H1 (cell line): ENCODE measurements around the gene MYO16. TPM values are rescaled to one million over a fixed set of nuclear protein-coding genes. Genes with fewer than 3 reads are reported as not detected.

Experiments
- CTCF ChIA-PET: fragments of 300-600 bp; sonication (Branson Sonifier 250); formaldehyde crosslinking; loops from one replicate; lab custom pipeline; 2021; ENCODE audit not compliant: partially characterized antibody; lab: Charles Lee
- POLR2A ChIA-PET: fragments of 300-600 bp; sonication (Branson Sonifier 250); formaldehyde crosslinking; loops from one replicate; lab custom pipeline; 2021; ENCODE audit warnings: inconsistent platforms; ENCODE audit not compliant: partially characterized antibody; lab: Charles Lee
- DNase-seq, 2 experiments: peaks; one replicate each; pipeline versions ENCODE4 v3.0.0 to v3.0.0-alpha.2; 2010 to 2022; ENCODE audit warnings: low spot score in 2 of 2, low read depth in 1 of 2, mixed read lengths in 1 of 2
- FAIRE-seq: peaks from 2 replicates; lab custom pipeline; 2011; peaks lifted over from hg19 to GRCh38; lab: Jason Lieb, UNC
- H2AFZ ChIP-seq: 2 replicates; pipeline ENCODE4 v1.8.1; 2012; ENCODE audit warnings: low read length, inconsistent platforms
- H2AK5ac ChIP-seq: 2 replicates; pipeline ENCODE4 v1.6.1; 2013; ENCODE audit warnings: low read depth, low read length
- H2BK120ac ChIP-seq: replicated peaks from 2 replicates; pipeline ENCODE3; 2013; ENCODE audit warnings: low read depth, low read length, inconsistent platforms
- H2BK12ac ChIP-seq: 2 replicates; pipeline ENCODE4 v1.6.1; 2013; ENCODE audit warnings: low read depth, low read length
- H2BK15ac ChIP-seq: 2 replicates; pipeline ENCODE4 v1.6.1; 2013; ENCODE audit warnings: low read length
- H2BK20ac ChIP-seq: 2 replicates; pipeline ENCODE4 v1.6.1; 2013; ENCODE audit warnings: low read length
- H2BK5ac ChIP-seq: 2 replicates; pipeline ENCODE4 v1.6.1; 2013; ENCODE audit warnings: low read depth, low read length
- H3K14ac ChIP-seq: 2 replicates; pipeline ENCODE4 v1.6.1; 2013; ENCODE audit warnings: inconsistent platforms; ENCODE audit not compliant: insufficient read length
- H3K18ac ChIP-seq: 2 replicates; pipeline ENCODE4 v1.6.1; 2013; ENCODE audit warnings: low read length; ENCODE audit errors: extremely low read depth
- H3K23ac ChIP-seq: 2 replicates; pipeline ENCODE4 v1.6.1; 2013; ENCODE audit warnings: inconsistent platforms; ENCODE audit not compliant: insufficient read length
- H3K23me2 ChIP-seq: 2 replicates; pipeline ENCODE4 v1.6.1; 2013; ENCODE audit warnings: low read depth, low read length
- H3K27ac ChIP-seq: 2 replicates; pipeline ENCODE4 v1.6.1; 2011; ENCODE audit warnings: low read depth, low read length, inconsistent platforms
- H3K27me3 ChIP-seq, 4 experiments: replicated peaks in 1 of 4; 1 replicate in 1 of 4; 2 replicates in 3 of 4; pipeline versions ENCODE4 v1.6.1 to v1.8.1; 2011 to 2013; ENCODE audit warnings: low read length in 3 of 4, mild to moderate bottlenecking in 3 of 4, inconsistent platforms in 2 of 4, mixed read lengths in 2 of 4, moderate library complexity in 1 of 4; ENCODE audit not compliant: control insufficient read depth in 3 of 4, insufficient read depth in 3 of 4; ENCODE audit errors: extremely low read depth in 1 of 4
- H3K36me3 ChIP-seq, 4 experiments: 2 replicates each; pipeline versions ENCODE4 v1.6.1 to v1.8.1; 2011 to 2013; ENCODE audit warnings: mild to moderate bottlenecking in 4 of 4, low read length in 3 of 4, moderate library complexity in 2 of 4, control low read depth in 1 of 4, inconsistent platforms in 1 of 4; ENCODE audit not compliant: insufficient read depth in 4 of 4, control insufficient read depth in 2 of 4
- H3K4ac ChIP-seq: replicated peaks from 2 replicates; pipeline ENCODE3; 2013; ENCODE audit warnings: low read length, low read depth, mixed read lengths, inconsistent platforms; ENCODE audit not compliant: insufficient read length
- H3K4me1 ChIP-seq, 4 experiments: replicated peaks in 1 of 4; 1 replicate in 1 of 4; 2 replicates in 3 of 4; pipeline versions ENCODE4 v1.6.1 to v1.8.1; 2011 to 2013; ENCODE audit warnings: low read length in 3 of 4, inconsistent platforms in 2 of 4, mixed read lengths in 1 of 4; ENCODE audit not compliant: insufficient read depth in 4 of 4, control insufficient read depth in 3 of 4
- H3K4me2 ChIP-seq, 2 experiments: 2 replicates each; pipeline versions ENCODE4 v1.6.1 to v1.8.1; 2011 to 2013; ENCODE audit warnings: low read depth in 2 of 2, low read length in 2 of 2, control low read depth in 1 of 2, inconsistent platforms in 1 of 2, mild to moderate bottlenecking in 1 of 2; ENCODE audit not compliant: insufficient read depth in 1 of 2
- H3K4me3 ChIP-seq, 4 experiments: fragments of 200-600, 300-600 bp in 1 of 4; sonication (generic), shearing (Covaris generic), sonication (Bioruptor Twin) in 1 of 4; 2 replicates each; pipeline versions ENCODE4 v1.5.1 to v1.8.1; 2011 to 2016; ENCODE audit warnings: low read length in 4 of 4, low read depth in 3 of 4, control low read depth in 2 of 4, inconsistent platforms in 2 of 4, mild to moderate bottlenecking in 2 of 4, mixed read lengths in 1 of 4, moderate library complexity in 1 of 4; ENCODE audit not compliant: insufficient read depth in 2 of 4; ENCODE audit errors: extremely low read depth in 1 of 4
- H3K56ac ChIP-seq: replicated peaks from 2 replicates; pipeline ENCODE3; 2013; ENCODE audit warnings: low read depth, mild to moderate bottlenecking, mixed read lengths, low read length, inconsistent platforms; ENCODE audit not compliant: insufficient read length
- H3K79me1 ChIP-seq: 2 replicates; pipeline ENCODE4 v1.6.1; 2013; ENCODE audit warnings: low read depth, low read length, control low read depth
- H3K79me2 ChIP-seq, 2 experiments: 2 replicates each; pipeline versions ENCODE4 v1.6.1 to v1.8.1; 2012 to 2013; ENCODE audit warnings: low read length in 2 of 2, mild to moderate bottlenecking in 2 of 2, inconsistent platforms in 1 of 2; ENCODE audit not compliant: insufficient read depth in 2 of 2, control insufficient read depth in 1 of 2
- H3K9ac ChIP-seq, 4 experiments: replicated peaks in 1 of 4; 1 replicate in 1 of 4; 2 replicates in 3 of 4; pipeline versions ENCODE4 v1.6.1 to v1.8.1; 2011 to 2013; ENCODE audit warnings: low read depth in 3 of 4, low read length in 3 of 4, control low read depth in 2 of 4, mild to moderate bottlenecking in 2 of 4, moderate library complexity in 2 of 4, inconsistent platforms in 1 of 4; ENCODE audit errors: extremely low read depth in 1 of 4
- H3K9me3 ChIP-seq, 2 experiments: 2 replicates each; pipeline versions ENCODE4 v1.6.1 to v1.8.1; 2012 to 2013; ENCODE audit warnings: mild to moderate bottlenecking in 2 of 2, moderate library complexity in 2 of 2, control low read depth in 1 of 2, inconsistent platforms in 1 of 2, low read depth in 1 of 2, low read length in 1 of 2, mixed read lengths in 1 of 2; ENCODE audit not compliant: insufficient read depth in 2 of 2
- H4K20me1 ChIP-seq, 2 experiments: replicated peaks in 1 of 2; 2 replicates each; pipeline versions ENCODE3 to v1.8.1; 2011 to 2013; ENCODE audit warnings: inconsistent platforms in 2 of 2, low read length in 2 of 2, mild to moderate bottlenecking in 1 of 2; ENCODE audit not compliant: insufficient read depth in 2 of 2, control insufficient read depth in 1 of 2
- H4K5ac ChIP-seq: 2 replicates; pipeline ENCODE4 v1.6.1; 2013; ENCODE audit warnings: low read length, low read depth, mixed read lengths, inconsistent platforms; ENCODE audit not compliant: insufficient read length
- H4K8ac ChIP-seq: 2 replicates; pipeline ENCODE4 v1.8.0; 2013; ENCODE audit warnings: mild to moderate bottlenecking, moderate library complexity, low read length, inconsistent platforms; ENCODE audit not compliant: insufficient read depth; ENCODE audit errors: extremely low read depth
- H4K91ac ChIP-seq: replicated peaks from 2 replicates; pipeline ENCODE3; 2013; ENCODE audit warnings: low read length, mixed read lengths, inconsistent platforms; ENCODE audit not compliant: insufficient read length
- ASH2L ChIP-seq: fragments of 200-600, 300-600 bp; sonication (generic); IDR thresholded peaks from one replicate; pipeline ENCODE4 v1.7.1; 2017; ENCODE audit warnings: low read length
- ATF2 ChIP-seq: IDR thresholded peaks from 2 replicates; pipeline ENCODE4 v1.6.1; 2012; ENCODE audit warnings: low read length, inconsistent platforms
- CTCF ChIP-seq, 3 experiments: IDR thresholded peaks; 1 replicate in 2 of 3; 2 replicates in 1 of 3; pipeline versions ENCODE4 v1.5.1 to v1.6.1; 2011; ENCODE audit warnings: low read length in 3 of 3, mild to moderate bottlenecking in 3 of 3, inconsistent platforms in 2 of 3, low read depth in 1 of 3, moderate library complexity in 1 of 3; ENCODE audit not compliant: insufficient read depth in 1 of 3; ENCODE audit errors: control extremely low read depth in 1 of 3
- HDAC2 ChIP-seq, 2 experiments: fragments of 300-600 bp in 1 of 2; sonication (generic) in 1 of 2; IDR thresholded peaks; 2 replicates each; pipeline ENCODE4 v1.6.1; 2011 to 2012; ENCODE audit warnings: low read depth in 2 of 2, low read length in 2 of 2, mild to moderate bottlenecking in 2 of 2, moderate library complexity in 2 of 2, borderline replicate concordance in 1 of 2, inconsistent platforms in 1 of 2
- JUND ChIP-seq: IDR thresholded peaks from 2 replicates; pipeline ENCODE4 v1.6.1; 2011; ENCODE audit warnings: mild to moderate bottlenecking, improper control_type of control experiment, low read length
- KDM1A ChIP-seq: fragments of 200-600, 300-600 bp; sonication (generic); IDR thresholded peaks from 2 replicates; pipeline ENCODE4 v1.7.1; 2016; ENCODE audit warnings: mild to moderate bottlenecking, low read length, borderline replicate concordance
- NANOG ChIP-seq: IDR thresholded peaks from 2 replicates; pipeline ENCODE4 v1.6.1; 2011; ENCODE audit warnings: low read length, low read depth, mild to moderate bottlenecking, inconsistent platforms; ENCODE audit not compliant: insufficient read depth, poor library complexity, severe bottlenecking
- SIRT6 ChIP-seq: IDR thresholded peaks from one replicate; pipeline ENCODE4 v1.7.1; 2012; ENCODE audit warnings: low read length, inconsistent platforms
- SUZ12 ChIP-seq: fragments of 200-600 bp; sonication (generic); IDR thresholded peaks from 2 replicates; pipeline ENCODE4 v1.6.1; 2012; ENCODE audit warnings: mild to moderate bottlenecking, inconsistent platforms, low read length, moderate library complexity, mixed read lengths
- WGBS, 2 experiments: shearing (Covaris generic) in 1 of 2; methylation state at CpG; one replicate each; pipeline versions ENCODE4 v1.1.6 to v1.1.7; 2013 to 2015; ENCODE audit warnings: low lambda C conversion rate in 2 of 2, mixed read lengths in 2 of 2, inconsistent platforms in 1 of 2, low coverage in 1 of 2, missing lambda C conversion rate in 1 of 2; ENCODE audit not compliant: insufficient replicate concordance in 2 of 2, insufficient coverage in 1 of 2, insufficient read length in 1 of 2; ENCODE audit errors: extremely low coverage in 1 of 2, missing lambda C conversion rate in 1 of 2; 5-methylcytosine and 5-hydroxymethylcytosine counted together
- polyA plus RNA-seq, 7 experiments: library from polyadenylated mRNA; depleted of rRNA in 3 of 7; stranded (reverse) in 5 of 7; unstranded in 2 of 7; fragments of >200 nt in 5 of 7; fragments of 200-250 nt in 2 of 7; gene quantifications; 1 replicate in 5 of 7; 2 replicates in 1 of 7; 4 replicates in 1 of 7; pipeline versions ENCODE4 v1.2.1 to v1.2.3, GENCODE V29; 2011 to 2013; ENCODE audit warnings: missing spikeins in 2 of 7, mixed read lengths in 2 of 7
- total RNA-seq: library from RNA; stranded (reverse); fragmentation: NEBNext Ultra II Directional; extraction: Animal tissue kit (Norgen Biotek cat#: 25700); gene quantifications from 2 replicates; pipeline ENCODE4 v1.2.1, GENCODE V29; 2021

MYO16 gene
- total and polyA plus RNA-seq, 2 of the 8 experiments (the other 6 are each of a cell fraction or from before 2014, with no cell fraction given): 0.02 to 0.22 TPM

GRCh38 chr13:108940121-108940520 is 310.7 kb downstream of the MYO16 start:
- Histone ChIP-seq H2AFZ (no peak overlapping the region), H3K4me2 (no peak overlapping the region), H3K27me3 (no peaks in the 10 kb centered on the region), H2BK20ac (no peak overlapping the region), H4K91ac (no peak overlapping the region), H2BK12ac (no peak overlapping the region), H3K79me2 (no peaks in the 10 kb centered on the region), H3K14ac (no peak overlapping the region), H2BK120ac (no peak overlapping the region), H3K4me3 (no peak overlapping the region), H4K5ac (no peak overlapping the region), H3K56ac (no peak overlapping the region), H3K79me1 (no peaks in the 10 kb centered on the region), H2BK15ac (no peak overlapping the region), H2BK5ac (no peak overlapping the region), H3K4me1 (no peaks in the 10 kb centered on the region), H2AK5ac (no peak overlapping the region), H3K9me3 (no peaks in the 10 kb centered on the region), H4K20me1 (no peaks in the 10 kb centered on the region), H3K36me3 (no peaks in the 10 kb centered on the region), H3K23ac (no peak overlapping the region), H3K27ac (no peak overlapping the region), H3K4ac (no peak overlapping the region), H3K18ac (no peak overlapping the region), H3K23me2 (no peaks in the 10 kb centered on the region), H3K9ac (no peak overlapping the region), H4K8ac (no peak overlapping the region)
- no peak for FAIRE-seq
- DNase-seq: no peak
- POLR2A ChIA-PET: interaction anchor here (0.5 kb wide), 1 partner anchor 309 kb away, joined by 3 read pairs; no protein-coding TSS in a partner anchor
- WGBS, 2 experiments: 98% methylated on average over 2 of the region's 2 CpGs; no CpG with 5 or more reads in 1 of the 2 experiments
- CTCF ChIA-PET: interaction anchor here (1.2 kb wide), 1 partner anchor 50 kb away, joined by 3 read pairs; no protein-coding TSS in a partner anchor
- TF ChIP-seq ASH2L (no peak), SIRT6 (no peak), NANOG (no peak), HDAC2 (IDR thresholded peaks at IDR 0.05; ENCODE audit: borderline replicate concordance in 1 of 2, low read depth in 2 of 2, low read length in 2 of 2) (no peak), JUND (no peak), CTCF (IDR thresholded peaks at IDR 0.05; ENCODE audit: control extremely low read depth in 1 of 3, insufficient read depth in 1 of 3, low read depth in 1 of 3, low read length in 3 of 3) (no peak), ATF2 (no peak), KDM1A (no peak), SUZ12 (no peak)
